Colonic mucosa (tissue), 4 donors: ENCODE data around the gene ST6GALNAC5. TPM values are rescaled to one million over a fixed set of nuclear protein-coding genes. Genes with fewer than 3 reads are reported as not detected.

Experiments
- DNase-seq: peaks from one replicate; pipeline ENCODE4 v3.0.0-alpha.2; 2020
- H3K27ac ChIP-seq: fragments of 200-600 bp; one replicate; pipeline ENCODE4 v1.8.0; 2021
- H3K27me3 ChIP-seq: fragments of 200-600 bp; one replicate; pipeline ENCODE4 v1.8.0; 2021
- H3K36me3 ChIP-seq: fragments of 200-600 bp; one replicate; pipeline ENCODE4 v1.8.0; 2021
- H3K4me1 ChIP-seq: fragments of 200-600 bp; one replicate; pipeline ENCODE4 v1.8.0; 2021; ENCODE audit warnings: mild to moderate bottlenecking
- H3K4me3 ChIP-seq: fragments of 200-600 bp; one replicate; pipeline ENCODE4 v1.8.0; 2021
- H3K9ac ChIP-seq, 2 donors: one replicate each; pipeline ENCODE4 v1.7.0; 2013; ENCODE audit warnings: control low read depth in 2 of 2, low read depth in 2 of 2, low read length in 2 of 2
- H3K9me3 ChIP-seq: fragments of 200-600 bp; one replicate; pipeline ENCODE4 v1.8.0; 2021
- intact Hi-C: fragments of 100-400 bp; cut with DNase I; formaldehyde crosslinking; loops from one replicate; pipeline ENCODE4 v1.14.1; 2022
- total RNA-seq, 2 donors: library from RNA; stranded (reverse); fragmentation: NEBNext Ultra II Directional in 1 of 2; extraction: Animal tissue kit (Norgen Biotek cat#: 25700) in 1 of 2; gene quantifications; one replicate each; pipeline ENCODE4 v1.2.1, GENCODE V29; 2021
- TF ChIP-seq, protein P1 (sequence below): fragments of 200-600 bp; IDR thresholded peaks from one replicate; pipeline ENCODE4 v1.8.0; 2022; ENCODE audit warnings: antibody characterized with exemption, mild to moderate bottlenecking
- donor health status: healthy.
- donor health status: DM: no; HTN: no; CAD: no.
- donor health status: DM: no; HTN: no; CAD: no.

The ST6GALNAC5 gene
- total RNA-seq, 2 donors from 2014 or later, result 2.1 to 2.2 TPM

DNA sequence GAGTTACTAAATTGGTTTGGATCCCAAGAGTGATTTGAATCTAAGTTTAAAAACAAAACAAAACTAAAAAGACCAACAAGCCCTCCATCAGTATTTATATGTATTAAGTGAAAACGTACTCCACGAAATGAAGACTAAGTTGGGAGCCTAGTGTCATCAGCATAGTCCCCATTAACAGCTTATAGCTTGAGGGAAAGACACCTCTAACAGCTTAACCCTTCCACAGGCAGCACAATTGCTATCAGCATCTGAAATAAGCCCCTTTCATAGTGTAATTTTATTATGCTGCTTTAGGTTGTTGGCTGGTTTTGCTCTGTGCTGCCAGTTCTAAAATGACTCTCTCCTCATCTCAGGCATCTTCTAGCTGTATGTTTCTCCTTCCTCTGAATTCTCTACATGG lies 25.8 kb upstream of the ST6GALNAC5 start:
- DNase-seq, result no peak
- H3K4me3 ChIP-seq, result no peak overlapping the region
- H3K27ac ChIP-seq, result no peak overlapping the region
- no peak overlapping the region for H3K9ac ChIP-seq
- intact Hi-C loops, result no loop called here
- no peaks in the 10 kb centered on the region for H3K27me3 ChIP-seq
- H3K4me1 ChIP-seq, result no peaks in the 10 kb centered on the region
- no peaks in the 10 kb centered on the region for H3K36me3 ChIP-seq
- TF ChIP-seq, protein P1, sequence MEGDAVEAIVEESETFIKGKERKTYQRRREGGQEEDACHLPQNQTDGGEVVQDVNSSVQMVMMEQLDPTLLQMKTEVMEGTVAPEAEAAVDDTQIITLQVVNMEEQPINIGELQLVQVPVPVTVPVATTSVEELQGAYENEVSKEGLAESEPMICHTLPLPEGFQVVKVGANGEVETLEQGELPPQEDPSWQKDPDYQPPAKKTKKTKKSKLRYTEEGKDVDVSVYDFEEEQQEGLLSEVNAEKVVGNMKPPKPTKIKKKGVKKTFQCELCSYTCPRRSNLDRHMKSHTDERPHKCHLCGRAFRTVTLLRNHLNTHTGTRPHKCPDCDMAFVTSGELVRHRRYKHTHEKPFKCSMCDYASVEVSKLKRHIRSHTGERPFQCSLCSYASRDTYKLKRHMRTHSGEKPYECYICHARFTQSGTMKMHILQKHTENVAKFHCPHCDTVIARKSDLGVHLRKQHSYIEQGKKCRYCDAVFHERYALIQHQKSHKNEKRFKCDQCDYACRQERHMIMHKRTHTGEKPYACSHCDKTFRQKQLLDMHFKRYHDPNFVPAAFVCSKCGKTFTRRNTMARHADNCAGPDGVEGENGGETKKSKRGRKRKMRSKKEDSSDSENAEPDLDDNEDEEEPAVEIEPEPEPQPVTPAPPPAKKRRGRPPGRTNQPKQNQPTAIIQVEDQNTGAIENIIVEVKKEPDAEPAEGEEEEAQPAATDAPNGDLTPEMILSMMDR, result no peak
- no peaks in the 10 kb centered on the region for H3K9me3 ChIP-seq

DNA sequence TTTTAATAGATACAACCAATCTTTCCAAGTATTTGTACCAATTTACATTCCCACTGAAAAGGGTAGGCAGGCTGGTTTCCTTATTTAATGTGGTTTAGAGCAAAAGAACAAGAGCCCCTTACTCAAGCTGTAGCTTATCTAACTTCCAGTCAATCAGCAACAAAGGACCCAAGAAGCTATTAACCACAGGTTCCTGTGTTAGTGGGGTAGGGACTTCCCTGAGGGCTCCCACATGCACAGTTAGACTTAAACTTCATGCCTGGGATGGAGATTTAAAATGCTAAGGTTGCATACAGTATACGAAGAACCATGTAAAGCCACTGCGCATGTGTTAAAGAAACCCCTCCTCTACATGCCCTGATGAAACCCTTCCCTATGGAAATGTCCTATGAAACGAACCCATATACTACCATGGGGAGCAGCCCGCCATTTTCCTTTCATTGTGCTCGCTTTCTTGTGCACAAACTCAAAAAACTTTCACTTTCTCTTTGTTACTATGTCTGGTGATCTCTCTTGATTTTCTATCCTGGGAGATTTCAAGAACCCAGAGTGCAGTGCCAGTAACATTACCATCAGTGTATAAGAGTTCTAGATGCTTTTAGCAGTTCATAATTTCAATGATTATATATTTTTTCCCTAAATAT lies 23.3 kb upstream of the ST6GALNAC5 start:
- H3K36me3 ChIP-seq, result no peaks in the 10 kb centered on the region
- no peak overlapping the region for H3K9ac ChIP-seq
- no peaks in the 10 kb centered on the region for H3K27me3 ChIP-seq
- H3K4me3 ChIP-seq, result no peak overlapping the region
- DNase-seq, result no peak
- no peak overlapping the region for H3K27ac ChIP-seq
- intact Hi-C loops, result no loop called here
- H3K4me1 ChIP-seq, result no peaks in the 10 kb centered on the region
- TF ChIP-seq, protein P1, result no peak
- H3K9me3 ChIP-seq, result no peaks in the 10 kb centered on the region

DNA sequence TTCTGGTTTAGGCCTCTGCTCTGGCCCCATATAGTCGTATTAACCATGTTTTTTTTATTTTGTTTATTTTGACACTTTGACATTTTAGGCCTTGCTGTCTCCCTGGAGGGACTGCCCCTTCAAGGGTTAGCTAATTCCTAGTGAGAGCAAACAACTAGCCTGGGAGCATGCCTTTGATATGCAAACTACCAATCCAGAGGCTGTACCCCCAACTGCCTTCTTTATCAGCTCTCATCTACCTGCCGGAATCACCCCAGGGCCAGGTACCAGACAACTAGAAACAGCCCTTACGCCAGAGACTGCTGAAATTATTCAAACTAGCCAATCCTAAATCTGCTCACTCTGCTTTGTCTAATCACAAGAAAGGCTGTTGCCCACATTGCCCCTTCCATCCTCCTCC lies 13.0 kb upstream of the ST6GALNAC5 start:
- no peak overlapping the region for H3K9ac ChIP-seq
- no peak overlapping the region for H3K4me3 ChIP-seq
- H3K9me3 ChIP-seq, result no peaks in the 10 kb centered on the region
- H3K27me3 ChIP-seq, result no peaks in the 10 kb centered on the region
- H3K27ac ChIP-seq, result no peak overlapping the region
- no peak for DNase-seq
- intact Hi-C loops, result no loop called here
- TF ChIP-seq, protein P1, result no peak
- no peaks in the 10 kb centered on the region for H3K36me3 ChIP-seq
- H3K4me1 ChIP-seq, result no peaks in the 10 kb centered on the region

DNA sequence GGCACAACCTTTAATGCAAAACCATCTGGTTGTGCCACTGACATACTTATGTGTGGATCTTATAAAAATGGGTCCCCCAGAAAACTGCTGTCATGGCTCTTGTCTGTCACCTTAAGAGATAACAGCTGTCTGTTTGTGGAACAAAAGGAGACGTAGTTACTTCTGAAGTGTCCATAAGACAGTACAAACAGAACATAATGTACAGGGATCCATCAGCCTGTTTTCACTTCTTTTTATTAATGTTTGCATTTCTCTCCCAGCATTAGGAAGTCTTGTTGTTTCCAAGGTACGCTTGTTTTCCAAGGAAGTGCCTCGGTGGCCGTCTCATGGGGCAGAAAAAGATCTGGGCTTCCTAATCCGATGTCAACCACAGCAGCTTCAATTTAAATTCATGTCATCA lies 11.2 kb upstream of the ST6GALNAC5 start:
- H3K9ac ChIP-seq, result no peak overlapping the region
- H3K27me3 ChIP-seq, result no peaks in the 10 kb centered on the region
- TF ChIP-seq, protein P1, result no peak
- no peaks in the 10 kb centered on the region for H3K4me1 ChIP-seq
- DNase-seq, result no peak
- intact Hi-C loops, result no loop called here
- no peaks in the 10 kb centered on the region for H3K9me3 ChIP-seq
- H3K36me3 ChIP-seq, result no peaks in the 10 kb centered on the region
- H3K27ac ChIP-seq, result no peak overlapping the region
- H3K4me3 ChIP-seq, result no peak overlapping the region

DNA sequence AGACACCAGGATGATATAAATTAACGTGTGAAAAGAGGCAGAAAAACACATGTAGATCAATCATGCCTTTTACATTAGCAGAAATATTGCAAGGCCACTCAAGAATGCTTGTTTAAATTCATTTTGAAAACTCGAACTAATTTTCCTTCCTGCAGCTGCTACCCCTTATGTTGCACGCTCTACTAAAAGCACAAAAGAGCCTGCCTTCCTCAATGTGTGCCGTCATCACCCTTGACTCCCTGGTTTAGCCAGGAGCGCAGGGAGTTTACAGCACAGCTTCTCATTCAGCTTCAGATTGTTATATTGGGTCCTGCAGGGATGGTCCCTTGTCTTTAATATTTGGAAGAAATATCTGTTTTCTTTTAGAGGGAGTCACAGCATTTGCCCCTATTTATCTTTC lies 10.1 kb upstream of the ST6GALNAC5 start:
- Histone ChIP-seq H3K4me3 (no peak overlapping the region), H3K4me1 (no peaks in the 10 kb centered on the region), H3K27ac (no peak overlapping the region), H3K9ac (no peak overlapping the region), H3K36me3 (no peaks in the 10 kb centered on the region), H3K27me3 (no peaks in the 10 kb centered on the region), H3K9me3 (no peaks in the 10 kb centered on the region)
- DNase-seq, result no peak
- TF ChIP-seq, protein P1, result no peak
- intact Hi-C loops, result no loop called here
